GM18868 (cell line): ENCODE measurements around the gene CDC42BPB.

Experiments
- ATAC-seq: cut with Tn5 transposase; IDR thresholded peaks from one replicate; pipeline ENCODE4 v1.9.1; 2021; ENCODE audit warnings: mild to moderate bottlenecking, moderate library complexity; ENCODE audit not compliant: unreplicated experiment

CDC42BPB gene

GRCh38 chr14:102885737-102886447 lies 171.5 kb downstream of the CDC42BPB start:
- no peak for ATAC-seq

GRCh38 chr14:102883554-102883953 lies 173.8 kb downstream of the CDC42BPB start:
- no peak for ATAC-seq

GRCh38 chr14:102883089-102883541 lies 174.2 kb downstream of the CDC42BPB start:
- ATAC-seq: no peak
